Esophagus muscularis mucosa (tissue), 4 donors: ENCODE data around the gene GH2. TPM values are rescaled to one million over a fixed set of nuclear protein-coding genes. Genes with fewer than 3 reads are reported as not detected.
"Not testable (repeated sequence)": the region's sequence is repeated elsewhere in the genome, so short reads cannot be mapped to it uniquely, and the experiment has no call there.

Source experiments
- DNase-seq: peaks from one replicate; pipeline ENCODE4 v3.0.0-alpha.2; 2017; ENCODE audit errors: extremely low spot score
- H3K27ac ChIP-seq, 4 donors: fragments of 200-600 bp; sonication (generic); replicated peaks in 1 of 4; 1 replicate in 3 of 4; 2 replicates in 1 of 4; pipeline ENCODE4 v1.5.1; 2016 to 2019; ENCODE audit warnings: mild to moderate bottlenecking in 1 of 4
- H3K27me3 ChIP-seq, 4 donors: fragments of 200-600 bp; sonication (generic); one replicate each; pipeline versions ENCODE4 v1.5.1 to v1.6.0; 2016 to 2019
- H3K36me3 ChIP-seq, 4 donors: fragments of 200-600 bp; sonication (generic); one replicate each; pipeline ENCODE4 v1.5.1; 2016 to 2019
- H3K4me1 ChIP-seq, 4 donors: fragments of 200-600 bp; sonication (generic); one replicate each; pipeline ENCODE4 v1.5.1; 2016 to 2019
- H3K4me3 ChIP-seq, 4 donors: fragments of 200-600 bp; sonication (generic); 1 replicate in 2 of 4; 2 replicates in 2 of 4; pipeline ENCODE4 v1.5.1; 2016 to 2019; ENCODE audit warnings: mild to moderate bottlenecking in 4 of 4, moderate library complexity in 1 of 4
- H3K9me3 ChIP-seq, 4 donors: fragments of 200-600 bp; sonication (generic); 1 replicate in 3 of 4; 2 replicates in 1 of 4; pipeline ENCODE4 v1.5.1; 2016 to 2019
- EP300 ChIP-seq: sonication (generic); formaldehyde crosslinking; IDR thresholded peaks from one replicate; pipeline ENCODE4 v1.6.1; 2017; ENCODE audit warnings: antibody characterized with exemption
- POLR2A ChIP-seq: fragments of 450-650 bp; IDR thresholded peaks from one replicate; pipeline ENCODE4 v1.6.1; 2017; ENCODE audit warnings: antibody characterized with exemption, moderate library complexity, mild to moderate bottlenecking, low read depth
- POLR2AphosphoS5 ChIP-seq, 2 donors: sonication (generic); formaldehyde crosslinking; IDR thresholded peaks; one replicate each; pipeline ENCODE4 v1.6.1; 2017; ENCODE audit warnings: antibody characterized with exemption in 2 of 2
- WGBS: methylation state at CpG from one replicate; pipeline ENCODE4 v1.1.5; 2018; 5-methylcytosine and 5-hydroxymethylcytosine counted together
- intact Hi-C: fragments of 100-400 bp; cut with DNase I; formaldehyde crosslinking; loops from one replicate; pipeline ENCODE4 v1.15.1; 2023
- total RNA-seq, 4 donors: library from RNA; depleted of rRNA; stranded (reverse); fragments of >200 nt; gene quantifications; one replicate each; pipeline versions ENCODE4 v1.1.0 to v1.2.1, GENCODE V29; 2016
- TF ChIP-seq, protein P1 (sequence below), 3 experiments: fragments of 200-600 bp in 2 of 3; fragments of 450-650 bp in 1 of 3; sonication (generic) in 2 of 3; IDR thresholded peaks; one replicate each; pipeline ENCODE4 v1.5.1; 2017 to 2019; ENCODE audit warnings: antibody characterized with exemption in 3 of 3, mild to moderate bottlenecking in 2 of 3, moderate library complexity in 1 of 3

Gene GH2
- total RNA-seq, 4 donors from 2014 or later: not detected

DNA sequence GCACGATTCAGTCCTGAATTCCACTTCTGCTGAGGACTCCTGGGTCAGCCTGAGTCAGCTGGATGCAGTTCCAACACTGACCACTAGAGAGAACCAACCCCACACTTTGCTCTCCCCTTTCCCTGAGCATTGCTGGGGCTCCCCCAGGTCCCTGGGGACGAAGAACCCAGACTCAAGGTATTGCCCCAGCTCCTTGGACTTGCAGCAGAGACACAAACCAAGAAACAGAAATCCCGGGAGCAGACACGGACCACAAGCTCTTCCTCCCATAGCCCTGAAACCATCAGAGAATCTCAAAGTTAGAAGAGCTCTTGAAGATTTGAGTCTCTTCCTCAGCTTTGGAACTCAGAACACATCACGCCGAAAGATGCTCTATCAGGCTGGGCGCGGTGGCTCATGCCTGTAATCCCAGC lies 37.6 kb upstream of the GH2 start:
- no peak for DNase-seq

DNA sequence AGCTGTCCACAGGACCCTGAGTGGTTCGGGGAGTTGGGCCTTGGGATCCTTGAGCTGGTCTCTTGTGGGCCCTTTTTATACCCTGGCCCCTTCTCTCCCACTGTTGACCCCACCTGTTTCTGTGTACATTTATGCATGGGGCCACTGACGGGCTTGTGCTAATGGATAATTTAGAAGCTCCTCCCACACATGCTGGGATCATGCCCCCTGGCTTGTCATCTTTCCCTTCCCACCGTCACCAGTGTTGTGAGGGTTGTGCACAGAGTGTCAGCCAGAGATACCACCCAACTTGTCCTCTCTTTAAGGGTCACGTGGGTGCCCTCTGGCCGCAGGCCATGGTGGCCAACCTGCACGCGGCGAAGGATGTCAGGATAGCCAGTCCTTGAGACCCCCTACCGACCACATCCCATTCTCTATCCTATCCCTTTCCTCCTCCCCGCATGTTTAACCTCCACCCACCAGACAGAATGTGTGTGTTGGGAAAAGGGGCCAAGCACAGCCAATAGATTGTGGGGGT lies 37.1 kb upstream of the GH2 start, which contains the start of gene GH1:
TSS of gene GH1 (minus strand) at position 51 of the 517 bp plus-strand sequence. CDS start 63 bp downstream, outside the sequence.
- H3K27me3 ChIP-seq: peaks cover 0 to 13% (median 0%) of the 10 kb centered on the region in 4 donors
- H3K4me1 ChIP-seq, H3K9me3 ChIP-seq, H3K4me3 ChIP-seq, H3K36me3 ChIP-seq, H3K27ac ChIP-seq, DNase-seq: not testable (repeated sequence)
- 46% methylated on average over 10 of the region's 10 CpGs for WGBS
- intact Hi-C loops: loop anchor here (1.0 to 10.0 kb wide), 3 partner anchors 106 to 366 kb away; partner anchors contain the start of gene ERN1

More for the DNA sequence above, 37.6 kb upstream of the GH2 start:
- Histone ChIP-seq H3K4me1 (peaks cover 0 to 7% (median 3%) of the 10 kb centered on the region in 4 donors), H3K27me3 (peaks cover 0 to 13% (median 0%) of the 10 kb centered on the region in 4 donors), H3K36me3 (no peaks in the 10 kb centered on the region), H3K9me3 (no peaks in the 10 kb centered on the region), H3K4me3 (no peak overlapping the region), H3K27ac (no peak overlapping the region)
- intact Hi-C loops: loop anchor here (1.0 to 10.0 kb wide), 3 partner anchors 106 to 365 kb away; partner anchors contain the start of gene ERN1
- WGBS: 46% methylated on average over 8 of the region's 8 CpGs
- no peak for TF ChIP-seq EP300
- TF ChIP-seq, protein P1, sequence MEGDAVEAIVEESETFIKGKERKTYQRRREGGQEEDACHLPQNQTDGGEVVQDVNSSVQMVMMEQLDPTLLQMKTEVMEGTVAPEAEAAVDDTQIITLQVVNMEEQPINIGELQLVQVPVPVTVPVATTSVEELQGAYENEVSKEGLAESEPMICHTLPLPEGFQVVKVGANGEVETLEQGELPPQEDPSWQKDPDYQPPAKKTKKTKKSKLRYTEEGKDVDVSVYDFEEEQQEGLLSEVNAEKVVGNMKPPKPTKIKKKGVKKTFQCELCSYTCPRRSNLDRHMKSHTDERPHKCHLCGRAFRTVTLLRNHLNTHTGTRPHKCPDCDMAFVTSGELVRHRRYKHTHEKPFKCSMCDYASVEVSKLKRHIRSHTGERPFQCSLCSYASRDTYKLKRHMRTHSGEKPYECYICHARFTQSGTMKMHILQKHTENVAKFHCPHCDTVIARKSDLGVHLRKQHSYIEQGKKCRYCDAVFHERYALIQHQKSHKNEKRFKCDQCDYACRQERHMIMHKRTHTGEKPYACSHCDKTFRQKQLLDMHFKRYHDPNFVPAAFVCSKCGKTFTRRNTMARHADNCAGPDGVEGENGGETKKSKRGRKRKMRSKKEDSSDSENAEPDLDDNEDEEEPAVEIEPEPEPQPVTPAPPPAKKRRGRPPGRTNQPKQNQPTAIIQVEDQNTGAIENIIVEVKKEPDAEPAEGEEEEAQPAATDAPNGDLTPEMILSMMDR (IDR thresholded peaks at IDR 0.05): peak; percentile 82 to 94 (median 88)

DNA sequence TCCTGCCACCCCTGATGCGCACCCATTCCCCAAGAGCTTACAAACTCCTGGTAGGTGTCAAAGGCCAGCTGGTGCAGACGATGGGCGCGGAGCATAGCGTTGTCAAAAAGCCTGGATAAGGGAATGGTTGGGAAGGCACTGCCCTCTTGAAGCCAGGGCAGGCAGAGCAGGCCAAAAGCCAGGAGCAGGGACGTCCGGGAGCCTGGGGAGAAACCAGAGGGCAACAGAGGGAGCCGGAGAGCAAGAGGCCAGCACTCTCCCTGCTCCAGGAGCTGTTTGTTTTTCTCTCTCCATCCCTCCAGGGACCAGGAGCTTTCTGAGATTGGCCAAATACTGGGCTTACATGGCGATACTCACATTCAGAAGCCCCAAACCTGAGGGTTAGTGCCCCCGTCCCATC lies 36.6 kb upstream of the GH2 start:
- Histone ChIP-seq H3K4me1 (peaks cover 0 to 7% (median 3%) of the 10 kb centered on the region in 4 donors), H3K9me3 (no peaks in the 10 kb centered on the region), H3K36me3 (no peaks in the 10 kb centered on the region), H3K4me3 (no peak overlapping the region), H3K27me3 (peaks cover 0 to 13% (median 0%) of the 10 kb centered on the region in 4 donors), H3K27ac (no peak overlapping the region)
- WGBS: 73% methylated on average over 7 of the region's 10 CpGs
- intact Hi-C loops: loop anchor here (10.0 kb wide), 2 partner anchors 216 to 366 kb away; partner anchors contain the start of gene ERN1
- DNase-seq: no peak
- TF ChIP-seq, protein P1 (IDR thresholded peaks at IDR 0.05): no peak
- no peak for TF ChIP-seq POLR2AphosphoS5 (IDR thresholded peaks at IDR 0.05)
- TF ChIP-seq POLR2A: no peak
- no peak for TF ChIP-seq EP300

DNA sequence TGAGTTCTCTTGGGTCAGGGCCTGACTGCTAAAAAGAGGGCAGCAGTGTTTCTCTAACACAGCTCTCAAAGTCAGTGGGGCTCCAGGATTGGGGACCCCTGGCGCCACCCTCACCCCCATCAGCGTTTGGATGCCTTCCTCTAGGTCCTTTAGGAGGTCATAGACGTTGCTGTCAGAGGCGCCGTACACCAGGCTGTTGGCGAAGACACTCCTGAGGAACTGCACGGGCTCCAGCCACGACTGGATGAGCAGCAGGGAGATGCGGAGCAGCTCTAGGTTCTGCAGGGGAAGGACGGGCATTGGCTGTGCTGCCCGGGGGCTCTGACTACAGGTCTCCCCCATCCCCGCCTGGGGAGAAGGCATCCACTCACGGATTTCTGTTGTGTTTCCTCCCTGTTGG lies 35.9 kb upstream of the GH2 start:
- Histone ChIP-seq H3K4me3 (no peak overlapping the region), H3K36me3 (no peaks in the 10 kb centered on the region), H3K27me3 (peaks cover 0 to 13% (median 0%) of the 10 kb centered on the region in 4 donors), H3K9me3 (no peaks in the 10 kb centered on the region), H3K4me1 (peaks cover 0 to 7% (median 3%) of the 10 kb centered on the region in 4 donors), H3K27ac (no peak overlapping the region)
- intact Hi-C loops: loop anchor here (10.0 kb wide), 2 partner anchors 217 to 367 kb away; partner anchors contain the start of gene ERN1
- TF ChIP-seq EP300: no peak
- no peak for TF ChIP-seq POLR2AphosphoS5 (IDR thresholded peaks at IDR 0.05)
- TF ChIP-seq, protein P1 (IDR thresholded peaks at IDR 0.05): no peak
- no peak for TF ChIP-seq POLR2A
- 80% methylated on average over 9 of the region's 13 CpGs for WGBS
- no peak for DNase-seq

DNA sequence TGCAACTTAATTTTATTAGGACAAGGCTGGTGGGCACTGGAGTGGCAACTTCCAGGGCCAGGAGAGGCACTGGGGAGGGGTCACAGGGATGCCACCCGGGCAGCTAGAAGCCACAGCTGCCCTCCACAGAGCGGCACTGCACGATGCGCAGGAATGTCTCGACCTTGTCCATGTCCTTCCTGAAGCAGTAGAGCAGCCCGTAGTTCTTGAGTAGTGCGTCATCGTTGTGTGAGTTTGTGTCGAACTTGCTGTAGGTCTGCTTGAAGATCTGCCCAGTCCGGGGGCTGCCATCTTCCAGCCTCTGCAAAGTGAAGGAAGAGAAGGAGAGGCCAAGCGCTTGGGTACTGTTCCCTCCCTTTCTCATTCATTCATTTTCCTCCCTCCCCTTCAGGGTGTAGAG lies 35.5 kb upstream of the GH2 start:
- not testable (repeated sequence) for H3K4me3 ChIP-seq, H3K27ac ChIP-seq, H3K4me1 ChIP-seq, H3K9me3 ChIP-seq, H3K36me3 ChIP-seq, DNase-seq
- peaks cover 0 to 13% (median 0%) of the 10 kb centered on the region in 4 donors for H3K27me3 ChIP-seq
- WGBS: 89% methylated on average over 7 of the region's 11 CpGs
- intact Hi-C loops: loop anchor here (10.0 kb wide), 2 partner anchors 218 to 368 kb away; partner anchors contain the start of gene ERN1
